Heart left ventricle (tissue), 13 donors: ENCODE data around the gene NKD1.

Source experiments
- POLR2A ChIP-seq, 2 donors: fragments of 450-650 bp; IDR thresholded peaks; one replicate each; pipeline ENCODE4 v1.6.1; 2017; ENCODE audit warnings: antibody characterized with exemption in 2 of 2, mild to moderate bottlenecking in 2 of 2, moderate library complexity in 2 of 2
- TF ChIP-seq, protein P1 (sequence below), 12 donors: fragments of 200-600 bp; sonication (generic) in 4 of 12; IDR thresholded peaks; one replicate each; pipeline versions ENCODE4 v1.5.0 to v1.8.0; 2018 to 2022; ENCODE audit warnings: antibody characterized with exemption in 12 of 12, mild to moderate bottlenecking in 5 of 12
- donor health status: ischemic (EF 13 %, LVEDD 7.1; RV severe dilation, severe dysfunction).
- donor health status: DM: no; HTN: yes; CAD: no.
- donor health status: DM: no; HTN: no; CAD: no.
- donor health status: ischemic (EF 25% LVEDD 6.9; RV normal size, moderate dysfunction).
- donor health status: ischemic (EF 25% LVEDD 5.7; RV mildly dilated, moderate dysfunction).
- donor health status: ischemic (EF 35%, LVEDD 5.7; RV mildly dilated, moderate dysfunction).
- donor health status: nonischemic (EF 11% LVEDD 7.7; RV severe dilation, severe dysfunction).
- donor health status: DM: yes; HTN: yes; CAD: no.
- donor health status: PGD.
- donor health status: ischemic (EF 29% LVEDD 5.4; RV normal size, mild dysfunction).
- donor health status: nonischemic (EF 23%, LVEDD 6.1; RV moderate dilation, normal function).

DNA sequence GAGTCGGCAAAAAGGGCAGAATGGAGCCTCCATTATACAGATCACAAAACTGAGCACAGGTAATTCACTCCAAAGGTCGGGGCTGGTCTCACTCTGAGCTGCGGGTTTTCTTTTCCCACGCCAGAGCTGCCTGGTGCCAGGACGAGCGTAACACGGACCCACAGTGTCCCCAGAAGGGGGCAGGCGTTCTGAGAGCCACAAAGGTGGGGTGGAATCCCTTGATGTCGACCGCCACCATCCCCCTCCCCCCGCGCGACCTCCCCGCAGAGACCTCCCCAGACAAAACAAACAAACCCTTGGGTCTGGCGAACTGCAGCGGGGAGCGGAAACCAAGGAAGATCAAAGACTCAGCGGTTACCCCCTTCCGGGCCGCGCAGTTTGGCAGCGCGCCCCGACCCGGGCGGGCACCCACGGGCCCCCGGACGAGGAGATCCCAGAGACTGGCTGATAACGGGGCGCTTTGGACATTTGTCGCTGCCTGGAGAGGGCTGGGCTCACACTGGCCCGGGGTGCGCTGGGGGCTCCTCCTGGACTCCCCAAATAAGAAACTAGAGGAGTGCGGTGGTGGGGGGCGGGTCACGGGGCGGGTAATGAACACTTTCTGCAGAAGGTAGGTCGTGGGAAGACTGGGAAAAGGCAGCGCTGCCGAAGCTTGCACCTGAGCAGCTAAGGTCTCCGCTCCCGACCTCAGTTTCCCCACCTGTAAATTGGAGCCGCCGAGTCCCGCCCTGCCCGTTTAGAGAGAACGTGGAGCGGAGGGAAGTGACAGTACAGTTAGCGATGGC, 664 bp upstream of the NKD1 start:
- TF ChIP-seq POLR2A (IDR thresholded peaks at IDR 0.05), result no peak
- TF ChIP-seq, protein P1, sequence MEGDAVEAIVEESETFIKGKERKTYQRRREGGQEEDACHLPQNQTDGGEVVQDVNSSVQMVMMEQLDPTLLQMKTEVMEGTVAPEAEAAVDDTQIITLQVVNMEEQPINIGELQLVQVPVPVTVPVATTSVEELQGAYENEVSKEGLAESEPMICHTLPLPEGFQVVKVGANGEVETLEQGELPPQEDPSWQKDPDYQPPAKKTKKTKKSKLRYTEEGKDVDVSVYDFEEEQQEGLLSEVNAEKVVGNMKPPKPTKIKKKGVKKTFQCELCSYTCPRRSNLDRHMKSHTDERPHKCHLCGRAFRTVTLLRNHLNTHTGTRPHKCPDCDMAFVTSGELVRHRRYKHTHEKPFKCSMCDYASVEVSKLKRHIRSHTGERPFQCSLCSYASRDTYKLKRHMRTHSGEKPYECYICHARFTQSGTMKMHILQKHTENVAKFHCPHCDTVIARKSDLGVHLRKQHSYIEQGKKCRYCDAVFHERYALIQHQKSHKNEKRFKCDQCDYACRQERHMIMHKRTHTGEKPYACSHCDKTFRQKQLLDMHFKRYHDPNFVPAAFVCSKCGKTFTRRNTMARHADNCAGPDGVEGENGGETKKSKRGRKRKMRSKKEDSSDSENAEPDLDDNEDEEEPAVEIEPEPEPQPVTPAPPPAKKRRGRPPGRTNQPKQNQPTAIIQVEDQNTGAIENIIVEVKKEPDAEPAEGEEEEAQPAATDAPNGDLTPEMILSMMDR (IDR thresholded peaks at IDR 0.05), result peak in 2 of 12 donors; percentile 14 to 26
